ENCODE data around the gene ZNF790.

Gene ZNF790

GRCh38 chr19:36772311-36773222, 65.6 kb downstream of the ZNF790 start, which contains the start of gene ZNF850:
TSS of gene ZNF850 (minus strand) at chr19:36772807. CDS start at chr19:36762606, 10,201 bp downstream.
- peak; percentile 86 to 89 (median 89) for DNase-seq (ENCODE audit: low read depth in 3 of 3, low spot score in 1 of 3)

GRCh38 chr19:36771261-36772231, 66.6 kb downstream of the ZNF790 start:
- DNase-seq (ENCODE audit: low read depth in 3 of 3, low spot score in 1 of 3), result no peak
